ENCODE data around the gene WDR43. TPM values are rescaled to one million over a fixed set of nuclear protein-coding genes. Genes with fewer than 3 reads are reported as not detected.

Gene WDR43
- total RNA-seq, 1 donor, result 79.3 TPM

GRCh38 chr2:28926847-28927246 is 32.4 kb downstream of the WDR43 start:
- peaks cover 53% of the 10 kb centered on the region for H3K79me2 ChIP-seq (ENCODE audit: insufficient read depth, low read length)
- no peak for DNase-seq (ENCODE audit: insufficient read length, low spot score, missing footprints)
- no peaks in the 10 kb centered on the region for H3K4me1 ChIP-seq (ENCODE audit: insufficient read depth, low read length)
- H4K20me1 ChIP-seq (ENCODE audit: insufficient read depth, low read length), result peaks cover 8% of the 10 kb centered on the region
- no peak overlapping the region for H3K4me2 ChIP-seq (ENCODE audit: insufficient read depth, low read length)
- H3K27me3 ChIP-seq (ENCODE audit: insufficient read depth, low read length), result no peaks in the 10 kb centered on the region
- TF ChIP-seq CTCF (IDR thresholded peaks at IDR 0.05; ENCODE audit: extremely low read depth, low read depth, low read length), result no peak
- peak overlapping the region; percentile 42 for H3K27ac ChIP-seq (ENCODE audit: low read depth, low read length)
- no peak overlapping the region for H3K4me3 ChIP-seq (ENCODE audit: insufficient read depth, low read length)
- no peaks in the 10 kb centered on the region for H3K9me3 ChIP-seq (ENCODE audit: low read depth, low read length)
- H3K36me3 ChIP-seq (ENCODE audit: insufficient read depth, low read length), result peaks cover 88% of the 10 kb centered on the region
- H2AFZ ChIP-seq (ENCODE audit: low read length), result no peak overlapping the region

- Histone ChIP-seq H3K9me3 (ENCODE audit: low read depth, low read length) (no peaks in the 10 kb centered on the region), H3K27me3 (ENCODE audit: insufficient read depth, low read length) (no peaks in the 10 kb centered on the region), H3K27ac (ENCODE audit: low read depth, low read length) (peak overlapping the region; percentile 42), H2AFZ (ENCODE audit: low read length) (no peak overlapping the region), H3K4me3 (ENCODE audit: insufficient read depth, low read length) (no peak overlapping the region), H3K4me1 (ENCODE audit: insufficient read depth, low read length) (no peaks in the 10 kb centered on the region), H3K36me3 (ENCODE audit: insufficient read depth, low read length) (peaks cover 90% of the 10 kb centered on the region), H3K4me2 (ENCODE audit: insufficient read depth, low read length) (no peak overlapping the region), H4K20me1 (ENCODE audit: insufficient read depth, low read length) (peaks cover 8% of the 10 kb centered on the region), H3K79me2 (ENCODE audit: insufficient read depth, low read length) (peaks cover 55% of the 10 kb centered on the region)
- no peak for DNase-seq (ENCODE audit: insufficient read length, low spot score, missing footprints)
- no peak for TF ChIP-seq CTCF (IDR thresholded peaks at IDR 0.05; ENCODE audit: extremely low read depth, low read depth, low read length)
These were observed 33.0 kb downstream of the WDR43 start for GRCh38 chr2:28927469-28927868.

- H2AFZ ChIP-seq (ENCODE audit: low read length), result no peak overlapping the region
- H4K20me1 ChIP-seq (ENCODE audit: insufficient read depth, low read length), result peaks cover 8% of the 10 kb centered on the region
- no peak overlapping the region for H3K4me2 ChIP-seq (ENCODE audit: insufficient read depth, low read length)
- peaks cover 89% of the 10 kb centered on the region for H3K36me3 ChIP-seq (ENCODE audit: insufficient read depth, low read length)
- H3K27me3 ChIP-seq (ENCODE audit: insufficient read depth, low read length), result no peaks in the 10 kb centered on the region
- H3K27ac ChIP-seq (ENCODE audit: low read depth, low read length), result peak overlapping the region; percentile 42
- no peaks in the 10 kb centered on the region for H3K4me1 ChIP-seq (ENCODE audit: insufficient read depth, low read length)
- no peak for TF ChIP-seq CTCF (IDR thresholded peaks at IDR 0.05; ENCODE audit: extremely low read depth, low read depth, low read length)
- DNase-seq (ENCODE audit: insufficient read length, low spot score, missing footprints), result no peak
- H3K9me3 ChIP-seq (ENCODE audit: low read depth, low read length), result no peaks in the 10 kb centered on the region
- H3K4me3 ChIP-seq (ENCODE audit: insufficient read depth, low read length), result no peak overlapping the region
- peaks cover 53% of the 10 kb centered on the region for H3K79me2 ChIP-seq (ENCODE audit: insufficient read depth, low read length)
These were observed 33.4 kb downstream of the WDR43 start for GRCh38 chr2:28927878-28928277.

- Histone ChIP-seq H3K79me2 (ENCODE audit: insufficient read depth, low read length) (peaks cover 50% of the 10 kb centered on the region), H3K27ac (ENCODE audit: low read depth, low read length) (no peak overlapping the region)
These were observed 35.1 kb downstream of the WDR43 start for GRCh38 chr2:28929581-28929980.

More at GRCh38 chr2:28929581-28929980, 35.1 kb downstream of the WDR43 start:
- H3K4me3 ChIP-seq (ENCODE audit: insufficient read depth, low read length), result no peak overlapping the region
- H3K9me3 ChIP-seq (ENCODE audit: low read depth, low read length), result no peaks in the 10 kb centered on the region
- no peaks in the 10 kb centered on the region for H3K4me1 ChIP-seq (ENCODE audit: insufficient read depth, low read length)
- H3K27me3 ChIP-seq (ENCODE audit: insufficient read depth, low read length), result no peaks in the 10 kb centered on the region
- H2AFZ ChIP-seq (ENCODE audit: low read length), result no peak overlapping the region
- DNase-seq (ENCODE audit: insufficient read length, low spot score, missing footprints), result no peak
- no peak overlapping the region for H3K4me2 ChIP-seq (ENCODE audit: insufficient read depth, low read length)
- TF ChIP-seq CTCF (IDR thresholded peaks at IDR 0.05; ENCODE audit: extremely low read depth, low read depth, low read length), result no peak
- H4K20me1 ChIP-seq (ENCODE audit: insufficient read depth, low read length), result peaks cover 12% of the 10 kb centered on the region
- peaks cover 89% of the 10 kb centered on the region for H3K36me3 ChIP-seq (ENCODE audit: insufficient read depth, low read length)

Measured in osteoblast (primary cell).